BLaER1 (cell line): ENCODE measurements around the gene GBX1.
A peak's percentile ranks its signal among the peaks of the same experiment; 100 is the strongest.

Experiments
- H3K27ac ChIP-seq: shearing (Covaris generic); formaldehyde crosslinking; 2 replicates; pipeline ENCODE4 v1.8.1; 2022
- H3K27me3 ChIP-seq: shearing (Covaris generic); formaldehyde crosslinking; 2 replicates; pipeline ENCODE4 v1.8.1; 2022
- H3K36me3 ChIP-seq: shearing (Covaris generic); formaldehyde crosslinking; 2 replicates; pipeline ENCODE4 v1.8.1; 2022
- H3K4me1 ChIP-seq: shearing (Covaris generic); formaldehyde crosslinking; 2 replicates; pipeline ENCODE4 v1.8.1; 2022
- H3K4me2 ChIP-seq: shearing (Covaris generic); formaldehyde crosslinking; 2 replicates; pipeline ENCODE4 v1.8.1; 2022
- H3K4me3 ChIP-seq: shearing (Covaris generic); formaldehyde crosslinking; 2 replicates; pipeline ENCODE4 v1.8.1; 2022
- H3K9ac ChIP-seq: shearing (Covaris generic); formaldehyde crosslinking; 2 replicates; pipeline ENCODE4 v1.8.1; 2022
- H3K9me3 ChIP-seq: shearing (Covaris generic); formaldehyde crosslinking; 2 replicates; pipeline ENCODE4 v1.8.1; 2022
- H4K20me1 ChIP-seq: shearing (Covaris generic); formaldehyde crosslinking; 2 replicates; pipeline ENCODE4 v1.8.1; 2022
- Cebpa-rat ChIP-seq: shearing (Covaris generic); IDR thresholded peaks from 2 replicates; pipeline ENCODE4 v1.8.1; 2022

GBX1 gene

DNA sequence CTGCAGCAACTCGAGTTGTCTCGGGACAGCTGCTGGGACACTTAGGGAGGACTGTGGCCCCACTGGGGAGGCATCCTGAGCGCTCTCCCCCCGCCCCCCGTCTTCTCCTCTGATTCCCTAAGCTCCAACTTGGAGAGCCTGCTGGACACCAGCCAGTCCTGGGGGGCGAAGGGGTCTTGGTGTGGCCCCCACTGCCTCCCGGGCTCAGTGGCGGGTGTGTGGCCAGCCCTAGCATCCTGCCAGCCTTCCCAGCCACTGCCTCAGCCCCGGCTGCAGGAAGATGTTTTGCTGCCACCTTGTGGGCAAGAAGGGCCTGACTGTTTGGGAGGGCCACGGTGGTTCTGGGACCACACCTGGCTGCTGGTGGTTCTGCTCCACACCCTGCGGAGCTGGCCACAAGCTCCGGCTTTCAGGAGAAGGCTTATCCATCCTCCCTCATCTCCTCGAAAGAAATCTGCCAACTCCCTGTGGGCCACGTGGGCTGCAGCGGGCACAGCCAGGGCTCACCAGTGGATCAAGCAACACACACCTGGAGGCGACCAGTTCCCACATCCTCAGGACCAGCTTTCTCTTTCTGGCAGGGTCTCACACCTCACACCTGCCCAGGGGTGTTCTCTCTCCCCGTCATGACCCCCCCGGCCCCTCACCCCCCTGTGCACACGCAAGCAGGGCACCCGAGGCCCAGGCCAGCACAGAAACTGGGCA lies 56.4 kb downstream of the GBX1 start:
- no peak overlapping the region for H3K4me2 ChIP-seq
- peaks cover 100% of the 10 kb centered on the region for H4K20me1 ChIP-seq
- peaks cover 25% of the 10 kb centered on the region for H3K36me3 ChIP-seq
- H3K4me1 ChIP-seq = peaks cover 46% of the 10 kb centered on the region
- H3K9ac ChIP-seq = no peak overlapping the region
- H3K27ac ChIP-seq = no peak overlapping the region
- no peak overlapping the region for H3K4me3 ChIP-seq
- peaks cover 26% of the 10 kb centered on the region for H3K27me3 ChIP-seq
- no peaks in the 10 kb centered on the region for H3K9me3 ChIP-seq
- no peak for TF ChIP-seq Cebpa-rat

GRCh38 chr7:151110236-151110940 lies 57.1 kb downstream of the GBX1 start:
- no peak overlapping the region for H3K9ac ChIP-seq
- H4K20me1 ChIP-seq = peaks cover 99% of the 10 kb centered on the region
- H3K27ac ChIP-seq = no peak overlapping the region
- H3K36me3 ChIP-seq = peaks cover 25% of the 10 kb centered on the region
- H3K4me2 ChIP-seq = no peak overlapping the region
- H3K4me3 ChIP-seq = no peak overlapping the region
- no peaks in the 10 kb centered on the region for H3K9me3 ChIP-seq
- no peak for TF ChIP-seq Cebpa-rat
- peaks cover 41% of the 10 kb centered on the region for H3K4me1 ChIP-seq
- H3K27me3 ChIP-seq = peaks cover 19% of the 10 kb centered on the region

DNA sequence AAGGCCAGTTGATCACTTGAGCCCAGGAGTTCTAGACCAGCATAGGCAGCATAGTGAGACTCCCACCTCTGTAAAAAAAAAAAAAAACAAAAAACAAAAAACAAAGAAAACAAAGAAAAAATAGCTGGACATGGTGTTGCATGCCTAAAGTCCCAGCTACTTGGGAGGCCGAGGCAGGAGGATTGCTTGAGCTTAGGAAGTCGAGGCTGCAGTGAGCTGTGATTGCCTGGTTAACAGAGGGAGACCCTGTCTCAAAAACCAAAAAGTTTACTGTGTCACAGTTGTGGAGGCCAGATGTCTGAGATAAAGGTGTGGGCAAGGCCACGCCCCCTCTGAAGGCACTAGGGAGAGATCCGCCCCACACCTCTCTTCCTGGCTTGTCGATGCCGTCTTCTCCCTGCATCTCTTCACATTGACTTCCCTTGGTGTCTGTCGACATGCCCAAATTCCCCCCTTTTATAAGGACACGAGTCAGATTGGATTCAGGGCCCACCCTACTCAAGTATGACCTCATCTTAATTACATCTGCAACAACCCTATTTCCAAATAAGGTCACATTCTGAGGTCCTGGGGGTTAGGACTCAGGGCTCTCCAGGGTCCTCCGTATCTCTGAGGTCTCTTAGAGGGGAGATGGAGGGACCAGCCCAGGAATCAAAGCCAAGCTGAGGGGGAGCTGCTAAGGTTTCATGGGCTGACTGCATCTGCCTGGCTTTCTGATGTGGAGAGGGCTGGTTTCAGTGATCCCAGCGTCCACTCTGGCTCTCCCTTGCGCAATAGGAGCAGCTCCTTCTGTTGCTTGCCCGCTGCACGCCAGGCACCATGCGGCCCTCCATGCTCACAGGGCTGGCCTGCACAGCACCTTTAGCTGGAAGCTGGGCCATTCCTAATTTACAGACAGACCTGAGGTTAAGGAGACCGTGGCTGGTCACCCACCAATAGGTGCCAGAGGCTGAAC lies 58.1 kb downstream of the GBX1 start:
- no peak overlapping the region for H3K9ac ChIP-seq
- H3K9me3 ChIP-seq = no peaks in the 10 kb centered on the region
- H4K20me1 ChIP-seq = peaks cover 99% of the 10 kb centered on the region
- TF ChIP-seq Cebpa-rat = peak; percentile 56; the same call in 1 of the 2 replicates
- no peak overlapping the region for H3K4me2 ChIP-seq
- peaks cover 49% of the 10 kb centered on the region for H3K4me1 ChIP-seq
- peaks cover 26% of the 10 kb centered on the region for H3K36me3 ChIP-seq
- no peak overlapping the region for H3K4me3 ChIP-seq
- no peak overlapping the region for H3K27ac ChIP-seq
- peaks cover 9% of the 10 kb centered on the region for H3K27me3 ChIP-seq

DNA sequence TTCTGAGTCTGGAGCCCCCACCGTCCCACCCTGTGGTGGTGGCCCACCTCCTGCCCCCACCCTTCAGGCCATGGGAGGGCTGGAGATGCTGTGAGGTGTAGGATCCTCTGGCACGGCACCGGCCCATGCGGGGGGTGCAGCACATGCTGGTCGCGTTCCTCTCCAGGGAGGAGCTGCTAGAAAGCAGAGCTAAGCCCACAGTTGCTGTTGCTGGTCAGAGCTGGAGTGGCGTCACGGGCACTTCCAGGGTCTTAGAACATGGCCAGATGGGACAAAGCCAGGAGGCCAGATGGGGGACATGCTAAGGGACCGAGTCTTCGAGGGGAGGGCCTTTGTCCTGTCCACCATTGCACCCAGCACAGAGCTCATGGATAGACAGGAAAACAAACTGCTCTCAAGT lies 59.6 kb downstream of the GBX1 start:
- peaks cover 99% of the 10 kb centered on the region for H4K20me1 ChIP-seq

DNA sequence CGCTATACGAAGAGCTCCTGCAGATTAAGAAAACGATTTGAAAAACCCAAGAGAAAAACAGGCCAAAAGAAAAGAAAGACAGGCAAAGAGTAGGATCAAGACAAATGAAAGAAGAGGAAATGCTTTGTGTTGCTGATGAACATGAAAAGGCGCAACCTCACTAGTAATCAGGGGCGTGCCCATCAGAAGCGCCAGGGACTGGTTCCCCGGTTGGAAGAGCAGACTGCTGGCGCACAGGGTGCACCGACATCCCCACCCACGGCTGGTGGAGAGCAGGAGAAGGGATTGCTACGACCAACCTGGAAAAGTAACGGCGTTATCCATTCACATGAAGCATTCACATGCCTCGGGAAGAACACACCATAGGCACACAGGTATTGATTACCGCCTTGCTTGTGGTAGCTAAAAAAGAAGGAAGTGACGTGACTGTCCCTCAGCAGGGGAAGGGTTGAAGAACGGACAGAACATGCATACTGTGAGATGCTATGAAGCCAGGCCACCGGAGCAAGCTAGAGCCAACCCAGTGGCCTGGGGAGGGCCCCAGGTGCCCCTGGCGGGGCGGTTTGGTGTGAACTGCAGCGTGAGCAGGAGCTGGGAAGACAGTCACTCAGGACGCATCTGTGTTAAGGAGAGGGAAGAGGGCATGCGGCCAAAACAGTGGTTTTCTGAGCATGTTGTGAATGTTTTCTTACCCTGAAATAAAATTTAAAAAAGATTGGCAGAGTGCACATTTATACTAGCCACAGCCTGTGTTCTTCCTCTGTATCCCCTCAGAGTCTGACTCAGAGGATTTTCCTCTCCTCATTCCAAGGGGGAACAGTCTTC lies 62.9 kb downstream of the GBX1 start:
- Histone ChIP-seq H4K20me1 (peaks cover 99% of the 10 kb centered on the region), H3K9ac (no peak overlapping the region), H3K9me3 (no peaks in the 10 kb centered on the region), H3K4me1 (peaks cover 53% of the 10 kb centered on the region), H3K4me2 (peak overlapping the region; percentile 67), H3K36me3 (peaks cover 24% of the 10 kb centered on the region), H3K27me3 (no peaks in the 10 kb centered on the region), H3K4me3 (no peak overlapping the region), H3K27ac (no peak overlapping the region)
- TF ChIP-seq Cebpa-rat = no peak

More for the DNA sequence above, 59.6 kb downstream of the GBX1 start:
- no peak overlapping the region for H3K4me3 ChIP-seq
- H3K27me3 ChIP-seq = no peaks in the 10 kb centered on the region
- H3K4me2 ChIP-seq = peak overlapping the region; percentile 23; the same call in 1 of the 2 replicates
- H3K4me1 ChIP-seq = peaks cover 39% of the 10 kb centered on the region
- TF ChIP-seq Cebpa-rat = no peak
- no peak overlapping the region for H3K27ac ChIP-seq
- no peak overlapping the region for H3K9ac ChIP-seq
- H3K36me3 ChIP-seq = peaks cover 16% of the 10 kb centered on the region
- H3K9me3 ChIP-seq = no peaks in the 10 kb centered on the region

DNA sequence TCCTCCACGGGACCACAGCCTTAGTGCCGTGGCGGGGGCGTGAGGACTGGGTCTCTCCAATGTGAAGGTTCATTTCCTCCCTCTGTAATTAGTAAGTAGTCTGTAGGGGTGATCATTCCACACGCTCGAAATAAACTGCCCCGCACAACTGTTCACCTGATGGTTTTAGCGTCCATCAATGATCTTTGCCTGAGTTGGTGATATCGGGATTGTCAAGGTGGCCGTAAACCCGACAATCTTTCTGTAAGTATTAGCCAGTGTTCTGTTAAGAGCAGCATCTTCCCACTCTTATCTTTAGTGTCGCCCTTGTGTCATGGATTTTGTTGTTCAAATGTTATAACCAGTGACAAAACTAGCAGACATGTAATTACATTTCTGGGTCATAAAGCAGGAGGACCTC lies 63.5 kb downstream of the GBX1 start:
- Histone ChIP-seq H3K9ac (no peak overlapping the region), H3K9me3 (no peaks in the 10 kb centered on the region), H3K36me3 (peaks cover 24% of the 10 kb centered on the region), H3K4me2 (no peak overlapping the region), H3K4me3 (no peak overlapping the region), H4K20me1 (peaks cover 99% of the 10 kb centered on the region), H3K27ac (no peak overlapping the region), H3K27me3 (no peaks in the 10 kb centered on the region), H3K4me1 (peaks cover 59% of the 10 kb centered on the region)
- TF ChIP-seq Cebpa-rat = no peak

DNA sequence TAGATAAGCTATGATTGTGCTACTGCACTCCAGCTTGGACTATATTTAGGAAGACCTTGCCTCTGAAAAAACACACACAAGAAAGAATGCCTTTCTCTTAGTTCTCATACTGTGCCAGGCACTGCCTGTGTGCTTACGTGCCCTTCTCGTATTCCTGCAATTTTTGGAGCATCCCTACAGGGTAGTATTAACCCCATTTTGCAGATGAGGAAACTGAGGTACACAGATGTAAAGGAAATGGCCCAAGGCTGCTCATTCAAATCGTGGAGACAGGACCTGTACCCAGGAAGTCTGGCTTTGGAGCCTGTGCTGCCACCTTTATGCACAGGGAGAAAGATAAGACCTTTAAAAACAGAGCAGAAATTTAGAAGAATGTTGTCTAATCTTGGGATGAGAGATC lies 64.5 kb downstream of the GBX1 start:
- H3K9ac ChIP-seq = no peak overlapping the region
- no peak overlapping the region for H3K4me3 ChIP-seq
- no peak overlapping the region for H3K27ac ChIP-seq
- no peaks in the 10 kb centered on the region for H3K9me3 ChIP-seq
- H3K36me3 ChIP-seq = peaks cover 24% of the 10 kb centered on the region
- H3K27me3 ChIP-seq = no peaks in the 10 kb centered on the region
- peaks cover 98% of the 10 kb centered on the region for H4K20me1 ChIP-seq
- peaks cover 59% of the 10 kb centered on the region for H3K4me1 ChIP-seq
- no peak overlapping the region for H3K4me2 ChIP-seq
- no peak for TF ChIP-seq Cebpa-rat

GRCh38 chr7:151101621-151102396 lies 65.7 kb downstream of the GBX1 start:
- peaks cover 63% of the 10 kb centered on the region for H3K4me1 ChIP-seq
- H3K9me3 ChIP-seq = no peaks in the 10 kb centered on the region
- peak overlapping the region; percentile 18; the same call in 1 of the 2 replicates for H3K27ac ChIP-seq
- peaks cover 22% of the 10 kb centered on the region for H3K36me3 ChIP-seq
- H3K4me2 ChIP-seq = peak overlapping the region; percentile 19; the same call in 1 of the 2 replicates
- H3K27me3 ChIP-seq = no peaks in the 10 kb centered on the region
- H3K9ac ChIP-seq = no peak overlapping the region
- H4K20me1 ChIP-seq = peaks cover 98% of the 10 kb centered on the region
- TF ChIP-seq Cebpa-rat = no peak
- no peak overlapping the region for H3K4me3 ChIP-seq
